ENCODE measurements around the gene CCDC68. TPM values are rescaled to one million over a fixed set of nuclear protein-coding genes. Genes with fewer than 3 reads are reported as not detected.

CCDC68 gene
- total RNA-seq, 1 donor from 2014 or later, result 20.8 TPM

DNA sequence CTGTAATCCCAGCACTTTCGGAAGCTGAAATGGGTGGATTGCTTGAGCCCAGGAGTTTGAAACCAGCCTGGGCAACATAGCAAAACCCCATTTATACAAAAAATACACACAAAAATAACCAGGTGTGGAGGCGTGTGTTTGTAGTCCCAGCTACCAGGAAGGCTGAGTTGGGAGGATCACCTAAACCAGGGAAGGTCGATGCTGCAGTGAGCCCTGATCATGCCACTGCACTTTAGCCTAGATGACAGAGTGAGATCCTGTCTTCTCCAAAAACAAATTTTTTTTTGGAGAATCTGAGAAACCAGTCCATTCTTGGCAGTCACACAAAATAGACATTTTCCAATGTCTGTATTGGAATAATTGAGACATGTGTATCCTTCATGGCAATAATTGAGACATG, 84.2 kb downstream of the CCDC68 start:
- Histone ChIP-seq H3K4me3 (no peak overlapping the region), H3K36me3 (no peaks in the 10 kb centered on the region), H3K4me1 (no peaks in the 10 kb centered on the region), H3K27ac (no peak overlapping the region), H3K9me3 (no peaks in the 10 kb centered on the region), H3K27me3 (no peaks in the 10 kb centered on the region)
- no peak for ATAC-seq
- no peak for DNase-seq
- TF ChIP-seq, protein P1, sequence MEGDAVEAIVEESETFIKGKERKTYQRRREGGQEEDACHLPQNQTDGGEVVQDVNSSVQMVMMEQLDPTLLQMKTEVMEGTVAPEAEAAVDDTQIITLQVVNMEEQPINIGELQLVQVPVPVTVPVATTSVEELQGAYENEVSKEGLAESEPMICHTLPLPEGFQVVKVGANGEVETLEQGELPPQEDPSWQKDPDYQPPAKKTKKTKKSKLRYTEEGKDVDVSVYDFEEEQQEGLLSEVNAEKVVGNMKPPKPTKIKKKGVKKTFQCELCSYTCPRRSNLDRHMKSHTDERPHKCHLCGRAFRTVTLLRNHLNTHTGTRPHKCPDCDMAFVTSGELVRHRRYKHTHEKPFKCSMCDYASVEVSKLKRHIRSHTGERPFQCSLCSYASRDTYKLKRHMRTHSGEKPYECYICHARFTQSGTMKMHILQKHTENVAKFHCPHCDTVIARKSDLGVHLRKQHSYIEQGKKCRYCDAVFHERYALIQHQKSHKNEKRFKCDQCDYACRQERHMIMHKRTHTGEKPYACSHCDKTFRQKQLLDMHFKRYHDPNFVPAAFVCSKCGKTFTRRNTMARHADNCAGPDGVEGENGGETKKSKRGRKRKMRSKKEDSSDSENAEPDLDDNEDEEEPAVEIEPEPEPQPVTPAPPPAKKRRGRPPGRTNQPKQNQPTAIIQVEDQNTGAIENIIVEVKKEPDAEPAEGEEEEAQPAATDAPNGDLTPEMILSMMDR (IDR thresholded peaks at IDR 0.05), result no peak
- intact Hi-C loops (cut with DNase I), result no loop called here

DNA sequence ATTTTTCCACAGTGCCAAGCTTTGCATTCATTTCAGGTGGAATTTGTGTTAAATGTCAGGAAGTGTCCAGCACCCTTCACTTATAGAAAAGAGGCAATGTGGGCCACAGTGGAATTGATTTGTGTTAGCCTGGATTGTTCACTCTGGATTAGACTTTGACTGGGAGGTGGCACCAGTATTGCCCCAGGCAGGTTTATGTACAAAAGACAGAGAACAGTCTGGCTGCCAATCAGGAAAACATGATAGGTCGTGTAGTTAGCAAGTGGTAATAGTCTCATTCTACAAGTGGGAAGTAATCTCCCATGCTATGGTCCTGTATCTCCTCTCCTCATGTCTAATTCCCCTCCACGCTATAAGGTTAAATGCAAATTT, 85.4 kb downstream of the CCDC68 start:
- intact Hi-C loops (cut with DNase I), result no loop called here
- ATAC-seq (no peak), DNase-seq (no peak)
- Histone ChIP-seq H3K36me3 (no peaks in the 10 kb centered on the region), H3K4me3 (no peak overlapping the region), H3K4me1 (no peaks in the 10 kb centered on the region), H3K9me3 (no peaks in the 10 kb centered on the region), H3K27me3 (no peaks in the 10 kb centered on the region), H3K27ac (no peak overlapping the region)
- TF ChIP-seq, protein P1 (IDR thresholded peaks at IDR 0.05), result no peak

DNA sequence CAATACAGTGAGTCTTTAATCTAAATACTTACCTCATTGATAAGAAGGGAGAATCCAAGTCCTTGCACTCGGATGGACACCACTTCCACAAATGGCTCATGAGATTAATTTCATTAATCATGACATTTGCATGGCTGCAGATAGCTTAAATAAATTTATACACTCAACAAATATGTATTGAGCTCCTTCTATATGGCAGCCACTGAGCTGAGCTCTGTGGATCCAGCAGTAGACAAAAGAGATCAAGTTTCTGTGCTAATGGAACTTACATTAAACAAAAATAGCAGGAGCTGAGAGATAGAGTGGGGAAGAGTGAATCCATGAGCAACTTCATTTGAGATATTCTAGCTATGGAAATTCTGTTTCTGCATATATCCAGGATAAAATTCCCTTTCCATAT, 86.6 kb downstream of the CCDC68 start:
- Histone ChIP-seq H3K27ac (no peak overlapping the region), H3K9me3 (no peaks in the 10 kb centered on the region), H3K4me3 (no peak overlapping the region), H3K27me3 (no peaks in the 10 kb centered on the region), H3K4me1 (no peaks in the 10 kb centered on the region), H3K36me3 (no peaks in the 10 kb centered on the region)
- DNase-seq, result no peak
- TF ChIP-seq, protein P1 (IDR thresholded peaks at IDR 0.05), result no peak
- ATAC-seq, result no peak
- intact Hi-C loops (cut with DNase I), result no loop called here

DNA sequence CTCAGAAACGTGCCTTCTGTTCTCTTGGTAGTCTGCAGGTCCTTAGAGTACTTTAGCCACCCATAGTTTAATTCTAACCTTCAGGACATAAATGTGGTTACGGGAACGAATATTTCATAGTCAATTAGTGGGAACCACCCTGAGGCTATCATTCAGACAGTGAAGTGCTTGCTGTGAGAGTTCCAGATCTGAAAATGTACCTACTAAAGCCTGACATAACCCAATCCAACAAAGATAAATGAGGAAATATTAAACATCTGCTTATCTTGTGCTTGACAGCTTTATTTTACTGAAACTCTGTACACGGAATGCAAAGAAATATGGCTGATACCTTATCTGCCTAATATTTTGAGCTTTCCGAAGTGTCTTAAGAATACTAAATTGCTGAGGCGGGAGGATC, 88.0 kb downstream of the CCDC68 start:
- Histone ChIP-seq H3K36me3 (no peaks in the 10 kb centered on the region), H3K27me3 (no peaks in the 10 kb centered on the region), H3K9me3 (no peaks in the 10 kb centered on the region), H3K4me1 (no peaks in the 10 kb centered on the region), H3K27ac (no peak overlapping the region), H3K4me3 (no peak overlapping the region)
- TF ChIP-seq, protein P1 (IDR thresholded peaks at IDR 0.05), result no peak
- ATAC-seq (no peak), DNase-seq (no peak)
- intact Hi-C loops (cut with DNase I), result no loop called here

DNA sequence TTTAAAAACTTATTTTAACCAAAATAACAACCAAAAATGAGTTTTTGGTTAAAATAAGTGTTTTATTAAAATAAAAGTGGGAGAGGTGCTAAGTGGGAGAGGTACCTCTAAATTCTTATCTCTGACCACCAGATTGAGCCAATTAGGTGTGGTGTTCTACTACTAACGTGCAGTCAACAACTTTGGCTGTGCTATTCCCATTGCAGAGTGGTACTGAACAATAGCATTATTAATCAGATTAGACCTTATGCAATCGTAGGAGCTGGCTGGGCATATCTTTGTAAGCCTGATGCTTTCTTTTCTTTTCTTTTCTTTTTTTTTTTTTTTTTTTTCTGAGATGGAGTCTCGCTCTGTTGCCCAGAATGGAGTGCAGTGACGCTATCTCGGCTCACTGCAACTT, 92.1 kb downstream of the CCDC68 start:
- ATAC-seq (no peak), DNase-seq (no peak)
- H3K4me1 ChIP-seq, result no peaks in the 10 kb centered on the region
- H3K4me3 ChIP-seq, result no peak overlapping the region
- H3K9me3 ChIP-seq, result no peaks in the 10 kb centered on the region
- no peak overlapping the region for H3K27ac ChIP-seq
- H3K36me3 ChIP-seq, result no peaks in the 10 kb centered on the region
- H3K27me3 ChIP-seq, result no peaks in the 10 kb centered on the region
- intact Hi-C loops (cut with DNase I), result no loop called here
- TF ChIP-seq, protein P1 (IDR thresholded peaks at IDR 0.05), result no peak

DNA sequence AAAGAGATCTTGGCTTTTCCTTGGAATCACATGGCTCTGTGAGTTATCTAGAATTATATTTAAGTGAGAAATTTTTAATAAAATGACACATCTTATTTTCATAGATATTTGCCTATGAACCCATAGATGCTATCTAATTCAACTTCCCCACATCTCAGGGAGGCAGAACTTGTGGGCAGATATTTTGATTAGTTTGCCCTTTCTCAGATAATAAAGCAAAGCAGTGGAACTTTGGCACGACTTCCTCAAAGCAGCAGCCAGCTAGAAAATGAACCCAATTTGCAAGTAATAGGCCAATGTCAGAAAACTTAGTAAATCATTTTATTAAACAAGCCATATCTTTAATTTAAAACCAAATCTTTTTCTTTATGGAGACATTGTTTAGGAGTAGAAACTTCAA, 98.3 kb downstream of the CCDC68 start:
- intact Hi-C loops (cut with DNase I), result no loop called here
- no peaks in the 10 kb centered on the region for H3K27me3 ChIP-seq
- no peak for ATAC-seq
- no peak overlapping the region for H3K4me3 ChIP-seq
- H3K9me3 ChIP-seq, result no peaks in the 10 kb centered on the region
- H3K36me3 ChIP-seq, result no peaks in the 10 kb centered on the region
- no peak for DNase-seq
- TF ChIP-seq, protein P1 (IDR thresholded peaks at IDR 0.05), result no peak
- H3K27ac ChIP-seq, result no peak overlapping the region
- no peaks in the 10 kb centered on the region for H3K4me1 ChIP-seq

All from upper lobe of right lung (tissue), 1 donor.